GM12878 (cell line): ENCODE measurements around the gene RAP2C. TPM values are rescaled to one million over a fixed set of nuclear protein-coding genes. Genes with fewer than 3 reads are reported as not detected.

Experiments
- ATAC-seq: fragments of 200-7000 bp; cut with Tn5 transposase; 3 replicates; pipeline ENCODE4 v1.9.1; 2020; ENCODE audit warnings: mild to moderate bottlenecking, moderate library complexity
- BruUV-seq: library from RNA; stranded (reverse); fragments of 400-500 nt; replicated peaks from 2 replicates; lab custom pipeline; 2021; lab: Mats Ljungman, UMichigan
- CTCF ChIA-PET: fragments of 300-600 bp; sonication (Branson Sonifier 250); formaldehyde crosslinking; extraction: SDS; loops from one replicate; lab custom pipeline; 2021; ENCODE audit warnings: inconsistent platforms; lab: Yijun Ruan, JAX
- POLR2A ChIA-PET: fragments of 350-600 bp; formaldehyde crosslinking; extraction: SDS; loops from one replicate; lab custom pipeline; 2021; ENCODE audit warnings: inconsistent platforms; lab: Charles Lee
- RAD21 ChIA-PET: fragments of 300-600 bp; sonication (Branson Sonifier 250); formaldehyde crosslinking; loops from one replicate; lab custom pipeline; 2023; ENCODE audit warnings: antibody characterized with exemption; ENCODE audit not compliant: unreplicated experiment; lab: Charles Lee
- SMC1A ChIA-PET: fragments of 300-600 bp; sonication (Branson Sonifier 250); formaldehyde crosslinking; loops from one replicate; lab custom pipeline; 2023; ENCODE audit not compliant: unreplicated experiment, uncharacterized antibody; lab: Charles Lee
- DNase-seq: peaks from one replicate; pipeline ENCODE4 v3.0.0-alpha.2; 2011; ENCODE audit warnings: low read depth, low spot score
- FAIRE-seq: peaks from 3 replicates; lab custom pipeline; 2011; peaks lifted over from hg19 to GRCh38; lab: Jason Lieb, UNC
- H2AFZ ChIP-seq: 2 replicates; pipeline ENCODE4 v1.6.0; 2011; ENCODE audit warnings: low read depth, low read length, control low read depth; ENCODE audit not compliant: control insufficient read depth
- H3K27ac ChIP-seq: 2 replicates; pipeline ENCODE4 v1.5.1; 2011; ENCODE audit warnings: control low read depth; ENCODE audit not compliant: control insufficient read depth, insufficient read depth
- H3K27me3 ChIP-seq, 2 experiments: replicated peaks in 1 of 2; 2 replicates each; pipeline versions ENCODE4 v1.6.0 to v1.6.1; 2011; ENCODE audit warnings: low read length in 1 of 2; ENCODE audit not compliant: control insufficient read depth in 2 of 2, insufficient read depth in 2 of 2
- H3K36me3 ChIP-seq, 2 experiments: 2 replicates each; pipeline ENCODE4 v1.5.1; 2011; ENCODE audit warnings: low read length in 1 of 2; ENCODE audit not compliant: control insufficient read depth in 2 of 2, insufficient read depth in 2 of 2
- H3K4me1 ChIP-seq: 2 replicates; pipeline ENCODE4 v1.6.1; 2011; ENCODE audit warnings: mild to moderate bottlenecking, low read length, moderate library complexity, mixed read lengths; ENCODE audit not compliant: control insufficient read depth, insufficient read depth
- H3K4me2 ChIP-seq: 2 replicates; pipeline ENCODE4 v1.6.0; 2011; ENCODE audit warnings: control low read depth; ENCODE audit not compliant: control insufficient read depth, insufficient read depth
- H3K4me3 ChIP-seq: fragments of 200-600 bp; sonication (generic); 2 replicates; pipeline ENCODE4 v1.5.1; 2016
- H3K79me2 ChIP-seq: 2 replicates; pipeline ENCODE4 v1.6.0; 2011; ENCODE audit warnings: low read length; ENCODE audit not compliant: control insufficient read depth, insufficient read depth
- H3K9ac ChIP-seq: 2 replicates; pipeline ENCODE4 v1.8.0; 2011; ENCODE audit warnings: low read length, control low read depth, mixed read lengths; ENCODE audit not compliant: control insufficient read depth, insufficient read depth
- H3K9me3 ChIP-seq: replicated peaks from 3 replicates; pipeline ENCODE4 v1.5.1; 2011; ENCODE audit warnings: mild to moderate bottlenecking, low read length; ENCODE audit not compliant: control insufficient read depth, insufficient read depth
- H4K20me1 ChIP-seq: 2 replicates; pipeline ENCODE4 v1.6.0; 2011; ENCODE audit not compliant: control insufficient read depth, insufficient read depth
- CBFB ChIP-seq: IDR thresholded peaks from 2 replicates; pipeline ENCODE4 v1.6.1; 2016; ENCODE audit warnings: antibody characterized with exemption, low read depth
- ESRRA ChIP-seq: IDR thresholded peaks from 2 replicates; pipeline ENCODE4 v1.6.1; 2012; ENCODE audit warnings: mild to moderate bottlenecking, low read length, improper control_type of control experiment
- IKZF1 ChIP-seq: fragments of 450-650 bp; conservative IDR thresholded peaks from 2 replicates; pipeline ENCODE4 v1.6.1; 2017; ENCODE audit warnings: antibody characterized with exemption, mild to moderate bottlenecking
- IRF4 ChIP-seq: IDR thresholded peaks from 2 replicates; pipeline ENCODE4 v1.6.1; 2011; ENCODE audit warnings: low read depth, low read length
- JUND ChIP-seq: IDR thresholded peaks from 2 replicates; pipeline ENCODE4 v1.6.1; 2012; ENCODE audit warnings: low read depth, mild to moderate bottlenecking, low read length, improper control_type of control experiment, moderate library complexity
- MEF2A ChIP-seq: IDR thresholded peaks from 2 replicates; pipeline ENCODE4 v1.6.1; 2011; ENCODE audit warnings: low read depth, mild to moderate bottlenecking, low read length, moderate library complexity; ENCODE audit not compliant: insufficient read depth
- POLR2AphosphoS5 ChIP-seq: IDR thresholded peaks from 2 replicates; pipeline ENCODE4 v1.6.1; 2011; ENCODE audit warnings: mild to moderate bottlenecking, low read length, inconsistent platforms
- SMAD1 ChIP-seq: fragments of 450-650 bp; IDR thresholded peaks from 2 replicates; pipeline ENCODE4 v1.6.1; 2018; ENCODE audit warnings: mild to moderate bottlenecking, low read depth; ENCODE audit not compliant: partially characterized antibody
- SRF ChIP-seq, 2 experiments: IDR thresholded peaks; 2 replicates each; pipeline ENCODE4 v1.6.1; 2011; ENCODE audit warnings: low read depth in 2 of 2, low read length in 2 of 2, mild to moderate bottlenecking in 1 of 2, moderate library complexity in 1 of 2
- TBL1XR1 ChIP-seq: IDR thresholded peaks from 2 replicates; pipeline ENCODE4 v1.6.1; 2012; ENCODE audit warnings: low read depth, low read length, improper control_type of control experiment
- WRNIP1 ChIP-seq: IDR thresholded peaks from 2 replicates; pipeline ENCODE4 v1.6.1; 2011; ENCODE audit warnings: low read depth, low read length, improper control_type of control experiment, borderline replicate concordance
- ZNF622 ChIP-seq: fragments of 450-650 bp; IDR thresholded peaks from 2 replicates; pipeline ENCODE4 v1.6.1; 2017; ENCODE audit warnings: mild to moderate bottlenecking, inconsistent platforms
- WGBS: methylation state at CpG from one replicate; pipeline ENCODE4 v1.1.6; 2016; ENCODE audit warnings: low lambda C conversion rate; ENCODE audit not compliant: insufficient replicate concordance, insufficient coverage; ENCODE audit errors: missing lambda C conversion rate; 5-methylcytosine and 5-hydroxymethylcytosine counted together
- in situ Hi-C: fragments of 300-500 bp; cut with MboI; formaldehyde crosslinking; loops from 9 replicates; pipeline ENCODE4 v1.14.3; 2018; ENCODE audit warnings: mixed read lengths
- intact Hi-C: fragments of 100-400 bp; cut with micrococcal nuclease; formaldehyde crosslinking; loops from one replicate; pipeline ENCODE4 v1.14.2; 2022; ENCODE audit not compliant: unreplicated experiment
- polyA plus RNA-seq, 11 experiments: library from polyadenylated mRNA; depleted of rRNA in 4 of 11; unstranded in 6 of 11; stranded (reverse) in 5 of 11; fragments of >200 nt; fragmentation: Nextera tagmentation in 4 of 11; fragmentation: Illumina TruSeq in 1 of 11; extraction: Ambion mirVana in 4 of 11; extraction: Trizol in 1 of 11; gene quantifications; 1 replicate in 1 of 11; 2 replicates in 10 of 11; pipeline versions ENCODE4 v1.2.1 to v1.2.3, GENCODE V29; 2011 to 2016; ENCODE audit warnings: inconsistent platforms in 2 of 11, missing spikeins in 2 of 11, low read depth in 1 of 11
- total RNA-seq, 4 experiments: library from RNA; depleted of rRNA in 3 of 4; stranded (reverse); fragments of >200 nt in 3 of 4; fragmentation: Illumina TruSeq in 1 of 4; extraction: Trizol in 1 of 4; gene quantifications; 2 replicates each; pipeline versions ENCODE4 v1.2.1 to v1.2.3, GENCODE V29; 2013 to 2021
- TF ChIP-seq, protein P1 (sequence below): IDR thresholded peaks from 2 replicates; pipeline ENCODE4 v1.6.1; 2011; ENCODE audit warnings: borderline replicate concordance, low read depth, mild to moderate bottlenecking, moderate library complexity, mixed read lengths, low read length; ENCODE audit not compliant: insufficient read depth; ENCODE audit errors: extremely low read length
- TF ChIP-seq, protein P2 (sequence below): fragments of 450-650 bp; IDR thresholded peaks from 2 replicates; pipeline ENCODE4 v1.6.1; 2018; ENCODE audit warnings: borderline replicate concordance, mild to moderate bottlenecking; ENCODE audit not compliant: partially characterized antibody
- TF ChIP-seq, protein P3 (sequence below): IDR thresholded peaks from 2 replicates; pipeline ENCODE4 v1.6.1; 2011; ENCODE audit warnings: low read depth, low read length, improper control_type of control experiment, borderline replicate concordance

RAP2C gene
- total and polyA plus RNA-seq, 10 of the 15 experiments (the other 5 are each of a cell fraction or from before 2014, with no cell fraction given): 17.1 to 32.1 (median 25.4) TPM

DNA sequence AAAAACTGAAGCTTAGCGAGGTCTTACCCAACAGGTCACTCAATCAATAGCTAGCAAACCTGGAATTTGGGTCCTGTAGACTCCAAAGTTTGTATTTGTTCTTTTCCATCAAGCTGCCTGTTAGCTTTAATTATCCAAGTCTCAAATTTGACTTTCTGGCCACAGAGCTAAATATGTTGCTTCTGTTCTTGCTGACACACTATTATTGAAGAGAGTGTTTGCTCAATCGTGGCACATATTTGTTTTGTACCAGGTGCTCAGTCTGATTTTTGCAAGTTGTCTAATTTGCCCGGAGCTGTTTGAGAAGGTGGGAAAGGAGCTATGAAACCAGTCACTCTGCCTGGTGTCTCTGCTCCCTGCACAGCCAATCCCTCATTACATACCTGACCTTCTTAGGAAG lies 49.7 kb downstream of the RAP2C start:
- in situ Hi-C loops: no loop called here
- RAD21 ChIA-PET: interaction anchor here (1.0 to 3.1 kb wide), 4 partner anchors 8 to 77 kb away, joined by 3 to 13 read pairs (median 6); partner anchors contain the start of gene RAP2C

More for the DNA sequence above, 49.7 kb downstream of the RAP2C start:
- intact Hi-C loops: no loop called here
- no peak overlapping the region for H3K4me3 ChIP-seq
- peaks cover 0 to 3% of the 10 kb centered on the region in 2 experiments; a peak in 1 of 4 replicates for H3K27me3 ChIP-seq
- no peaks in the 10 kb centered on the region for H3K9me3 ChIP-seq
- H3K9ac ChIP-seq: no peak overlapping the region
- BruUV-seq: no TSS peak
- no peaks in the 10 kb centered on the region for H4K20me1 ChIP-seq
- no peaks in the 10 kb centered on the region for H3K79me2 ChIP-seq
- H2AFZ ChIP-seq: no peak overlapping the region
- ChIA-PET CTCF (interaction anchor here (1.5 kb wide), 1 partner anchor 51 kb away, joined by 6 read pairs; no protein-coding TSS in a partner anchor), POLR2A (no interaction called here), SMC1A (interaction anchor here (0.8 to 2.0 kb wide), 6 partner anchors 15 to 143 kb away, joined by 3 to 7 read pairs (median 3); partner anchors contain the start of gene RAP2C)
- DNase-seq (no peak), FAIRE-seq (no peak), ATAC-seq (no peak)
- no peak overlapping the region for H3K4me2 ChIP-seq
- H3K4me1 ChIP-seq: no peaks in the 10 kb centered on the region
- H3K36me3 ChIP-seq: no peaks in the 10 kb centered on the region
- TF ChIP-seq SMAD1 (no peak), SRF (IDR thresholded peaks at IDR 0.05; ENCODE audit: low read depth in 2 of 2, low read length in 2 of 2) (no peak), TBL1XR1 (no peak), JUND (no peak), IRF4 (no peak), POLR2AphosphoS5 (no peak), MEF2A (no peak), ZNF622 (no peak), IKZF1 (no peak), WRNIP1 (no peak), ESRRA (no peak), CBFB (no peak)
- TF ChIP-seq, protein P1, sequence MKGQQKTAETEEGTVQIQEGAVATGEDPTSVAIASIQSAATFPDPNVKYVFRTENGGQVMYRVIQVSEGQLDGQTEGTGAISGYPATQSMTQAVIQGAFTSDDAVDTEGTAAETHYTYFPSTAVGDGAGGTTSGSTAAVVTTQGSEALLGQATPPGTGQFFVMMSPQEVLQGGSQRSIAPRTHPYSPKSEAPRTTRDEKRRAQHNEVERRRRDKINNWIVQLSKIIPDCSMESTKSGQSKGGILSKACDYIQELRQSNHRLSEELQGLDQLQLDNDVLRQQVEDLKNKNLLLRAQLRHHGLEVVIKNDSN: no peak
- TF ChIP-seq, protein P2, sequence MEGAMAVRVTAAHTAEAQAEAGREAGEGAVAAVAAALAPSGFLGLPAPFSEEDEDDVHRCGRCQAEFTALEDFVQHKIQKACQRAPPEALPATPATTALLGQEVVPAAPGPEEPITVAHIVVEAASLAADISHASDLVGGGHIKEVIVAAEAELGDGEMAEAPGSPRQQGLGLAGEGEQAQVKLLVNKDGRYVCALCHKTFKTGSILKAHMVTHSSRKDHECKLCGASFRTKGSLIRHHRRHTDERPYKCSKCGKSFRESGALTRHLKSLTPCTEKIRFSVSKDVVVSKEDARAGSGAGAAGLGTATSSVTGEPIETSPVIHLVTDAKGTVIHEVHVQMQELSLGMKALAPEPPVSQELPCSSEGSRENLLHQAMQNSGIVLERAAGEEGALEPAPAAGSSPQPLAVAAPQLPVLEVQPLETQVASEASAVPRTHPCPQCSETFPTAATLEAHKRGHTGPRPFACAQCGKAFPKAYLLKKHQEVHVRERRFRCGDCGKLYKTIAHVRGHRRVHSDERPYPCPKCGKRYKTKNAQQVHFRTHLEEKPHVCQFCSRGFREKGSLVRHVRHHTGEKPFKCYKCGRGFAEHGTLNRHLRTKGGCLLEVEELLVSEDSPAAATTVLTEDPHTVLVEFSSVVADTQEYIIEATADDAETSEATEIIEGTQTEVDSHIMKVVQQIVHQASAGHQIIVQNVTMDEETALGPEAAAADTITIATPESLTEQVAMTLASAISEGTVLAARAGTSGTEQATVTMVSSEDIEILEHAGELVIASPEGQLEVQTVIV: no peak
- TF ChIP-seq, protein P3, sequence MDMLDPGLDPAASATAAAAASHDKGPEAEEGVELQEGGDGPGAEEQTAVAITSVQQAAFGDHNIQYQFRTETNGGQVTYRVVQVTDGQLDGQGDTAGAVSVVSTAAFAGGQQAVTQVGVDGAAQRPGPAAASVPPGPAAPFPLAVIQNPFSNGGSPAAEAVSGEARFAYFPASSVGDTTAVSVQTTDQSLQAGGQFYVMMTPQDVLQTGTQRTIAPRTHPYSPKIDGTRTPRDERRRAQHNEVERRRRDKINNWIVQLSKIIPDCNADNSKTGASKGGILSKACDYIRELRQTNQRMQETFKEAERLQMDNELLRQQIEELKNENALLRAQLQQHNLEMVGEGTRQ: no peak
- no peak overlapping the region for H3K27ac ChIP-seq
- WGBS: 12% methylated on average over 3 of the region's 3 CpGs
